Measurements from ENCODE around the gene POU2AF2. TPM values are rescaled to one million over a fixed set of nuclear protein-coding genes. Genes with fewer than 3 reads are reported as not detected.
A peak's percentile ranks its signal among the peaks of the same experiment; 100 is the strongest.

POU2AF2 gene
- total and polyA plus RNA-seq, 3 donors from 2014 or later, result 2.5 to 7.9 (median 5.2) TPM

- no peak for DNase-seq
- Histone ChIP-seq H3K27ac (no peak overlapping the region), H3K9me3 (no peaks in the 10 kb centered on the region), H3K4me3 (no peak overlapping the region), H3K36me3 (ENCODE audit: low read depth, missing control alignments) (no peaks in the 10 kb centered on the region), H3K4me1 (peaks cover 3% of the 10 kb centered on the region), H3K27me3 (no peaks in the 10 kb centered on the region)
- TF ChIP-seq POLR2A (IDR thresholded peaks at IDR 0.05), result no peak
- TF ChIP-seq, protein P1, sequence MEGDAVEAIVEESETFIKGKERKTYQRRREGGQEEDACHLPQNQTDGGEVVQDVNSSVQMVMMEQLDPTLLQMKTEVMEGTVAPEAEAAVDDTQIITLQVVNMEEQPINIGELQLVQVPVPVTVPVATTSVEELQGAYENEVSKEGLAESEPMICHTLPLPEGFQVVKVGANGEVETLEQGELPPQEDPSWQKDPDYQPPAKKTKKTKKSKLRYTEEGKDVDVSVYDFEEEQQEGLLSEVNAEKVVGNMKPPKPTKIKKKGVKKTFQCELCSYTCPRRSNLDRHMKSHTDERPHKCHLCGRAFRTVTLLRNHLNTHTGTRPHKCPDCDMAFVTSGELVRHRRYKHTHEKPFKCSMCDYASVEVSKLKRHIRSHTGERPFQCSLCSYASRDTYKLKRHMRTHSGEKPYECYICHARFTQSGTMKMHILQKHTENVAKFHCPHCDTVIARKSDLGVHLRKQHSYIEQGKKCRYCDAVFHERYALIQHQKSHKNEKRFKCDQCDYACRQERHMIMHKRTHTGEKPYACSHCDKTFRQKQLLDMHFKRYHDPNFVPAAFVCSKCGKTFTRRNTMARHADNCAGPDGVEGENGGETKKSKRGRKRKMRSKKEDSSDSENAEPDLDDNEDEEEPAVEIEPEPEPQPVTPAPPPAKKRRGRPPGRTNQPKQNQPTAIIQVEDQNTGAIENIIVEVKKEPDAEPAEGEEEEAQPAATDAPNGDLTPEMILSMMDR (IDR thresholded peaks at IDR 0.05), result no peak
- WGBS, 2 donors, result 45 to 55% methylated on average over 4 of the region's 4 CpGs
- intact Hi-C loops (cut with DNase I; ENCODE audit: low total_unique reads), result no loop called here
Measured at GRCh38 chr11:111303461-111303860, 57.9 kb downstream of the POU2AF2 start.

DNA sequence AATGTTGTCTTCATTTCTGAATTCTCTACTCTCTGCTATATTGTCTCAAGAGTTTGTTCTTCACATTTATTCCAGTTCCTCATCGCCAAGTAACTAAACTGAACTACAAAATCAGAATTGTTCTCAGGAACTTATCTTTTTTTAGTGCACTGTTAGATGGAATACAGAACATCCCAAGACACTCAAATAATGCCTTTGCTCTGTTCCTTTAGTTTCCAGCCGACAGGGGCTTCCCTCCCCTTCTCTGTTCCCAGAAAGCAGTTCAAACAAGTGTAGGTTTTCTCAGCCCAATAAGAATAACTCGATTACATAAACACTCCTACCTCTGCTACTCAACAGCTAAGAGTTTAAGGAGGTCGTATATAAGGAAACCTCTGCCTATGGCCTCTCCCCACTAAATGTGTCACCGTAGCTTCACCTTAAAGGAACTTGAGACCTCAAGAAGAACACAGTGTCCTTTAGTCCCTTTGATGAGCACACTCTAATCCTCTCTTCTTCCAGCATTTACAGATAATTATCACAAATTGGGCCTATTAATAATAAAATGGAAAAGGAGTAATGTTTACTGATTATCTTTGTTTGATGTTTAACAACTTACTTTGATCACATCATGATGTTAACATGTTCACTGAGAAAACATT is 59.8 kb downstream of the POU2AF2 start:
- TF ChIP-seq, protein P1 (IDR thresholded peaks at IDR 0.05), result no peak
- no peak for TF ChIP-seq POLR2A (IDR thresholded peaks at IDR 0.05)
- no peaks in the 10 kb centered on the region for H3K4me1 ChIP-seq
- 45 to 58% methylated on average over 5 of the region's 5 CpGs for WGBS, 2 donors
- H3K36me3 ChIP-seq (ENCODE audit: low read depth, missing control alignments), result no peaks in the 10 kb centered on the region
- peak overlapping the region in 1 of 2 donors; percentile 17 for H3K27ac ChIP-seq
- H3K4me3 ChIP-seq, result no peak overlapping the region
- no peak for DNase-seq
- H3K9me3 ChIP-seq, result no peaks in the 10 kb centered on the region
- intact Hi-C loops (cut with DNase I; ENCODE audit: low total_unique reads), result no loop called here
- no peaks in the 10 kb centered on the region for H3K27me3 ChIP-seq

GRCh38 chr11:111305876-111306275 is 60.4 kb downstream of the POU2AF2 start:
- Histone ChIP-seq H3K27me3 (no peaks in the 10 kb centered on the region), H3K4me3 (no peak overlapping the region), H3K4me1 (no peaks in the 10 kb centered on the region), H3K27ac (peak overlapping the region in 1 of 2 donors; percentile 17), H3K9me3 (no peaks in the 10 kb centered on the region), H3K36me3 (ENCODE audit: low read depth, missing control alignments) (no peaks in the 10 kb centered on the region)
- intact Hi-C loops (cut with DNase I; ENCODE audit: low total_unique reads), result no loop called here
- 80 to 81% methylated on average over 4 of the region's 4 CpGs for WGBS, 2 donors
- TF ChIP-seq, protein P1 (IDR thresholded peaks at IDR 0.05), result no peak
- no peak for TF ChIP-seq POLR2A (IDR thresholded peaks at IDR 0.05)
- no peak for DNase-seq

DNA sequence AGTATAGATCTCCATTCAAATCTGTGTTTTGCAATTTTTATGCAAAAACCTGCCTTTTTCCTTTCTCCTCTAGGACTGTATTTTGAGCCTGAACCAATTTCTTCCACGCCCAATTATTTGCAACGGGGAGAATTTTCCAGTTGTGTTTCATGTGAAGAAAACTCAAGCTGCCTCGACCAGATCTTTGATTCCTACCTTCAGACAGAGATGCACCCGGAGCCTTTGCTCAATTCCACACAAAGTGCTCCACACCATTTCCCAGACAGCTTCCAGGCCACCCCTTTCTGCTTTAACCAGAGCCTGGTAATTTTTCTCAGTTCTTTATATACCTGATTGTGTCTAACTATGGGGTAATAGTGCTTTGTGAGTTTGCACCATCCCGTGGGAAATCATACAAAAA is 60.8 kb downstream of the POU2AF2 start:
- no peaks in the 10 kb centered on the region for H3K27me3 ChIP-seq
- no peaks in the 10 kb centered on the region for H3K9me3 ChIP-seq
- no peak for DNase-seq
- TF ChIP-seq, protein P1 (IDR thresholded peaks at IDR 0.05), result no peak
- no peak for TF ChIP-seq POLR2A (IDR thresholded peaks at IDR 0.05)
- no peaks in the 10 kb centered on the region for H3K36me3 ChIP-seq (ENCODE audit: low read depth, missing control alignments)
- WGBS, 2 donors, result 88 to 91% methylated on average over 5 of the region's 5 CpGs
- intact Hi-C loops (cut with DNase I; ENCODE audit: low total_unique reads), result no loop called here
- no peaks in the 10 kb centered on the region for H3K4me1 ChIP-seq
- H3K27ac ChIP-seq, result no peak overlapping the region
- no peak overlapping the region for H3K4me3 ChIP-seq

Data from testis (tissue), 3 donors.